SK-N-SH treated with all-trans-retinoic acid at 6 μM for 48 hours (cell line): ENCODE data around the gene TACR1.
"Not testable (repeated sequence)": the region's sequence is repeated elsewhere in the genome, so short reads cannot be mapped to it uniquely, and the experiment has no call there.

Source experiments
- ARNTL ChIP-seq: fragments of 450-650 bp; formaldehyde crosslinking; IDR thresholded peaks from 2 replicates; pipeline ENCODE4 v1.5.0; 2020; ENCODE audit warnings: low read depth, mild to moderate bottlenecking, moderate library complexity, borderline replicate concordance
- BACH2 ChIP-seq: fragments of 250-450 bp; sonication (Bioruptor Pico); IDR thresholded peaks from 2 replicates; pipeline ENCODE4 v1.9.0; 2021; ENCODE audit warnings: mild to moderate bottlenecking, borderline replicate concordance
- CREB5 ChIP-seq: fragments of 250-450 bp; sonication (Bioruptor Pico); IDR thresholded peaks from 2 replicates; pipeline ENCODE4 v1.5.1; 2020; ENCODE audit warnings: low read depth, mild to moderate bottlenecking, moderate library complexity
- CSDC2 ChIP-seq: fragments of 250-450 bp; sonication (Bioruptor Pico); IDR thresholded peaks from 2 replicates; pipeline ENCODE4 v1.5.0; 2020; ENCODE audit warnings: mild to moderate bottlenecking, moderate library complexity
- OSR1 ChIP-seq: fragments of 250-450 bp; sonication (Bioruptor Pico); IDR thresholded peaks from 2 replicates; pipeline ENCODE4 v1.8.0; 2022; ENCODE audit warnings: moderate library complexity, mild to moderate bottlenecking, inconsistent platforms
- PATZ1 ChIP-seq: fragments of 250-450 bp; sonication (Bioruptor Pico); IDR thresholded peaks from 2 replicates; pipeline ENCODE4 v1.8.0; 2020; ENCODE audit warnings: mild to moderate bottlenecking, moderate library complexity, borderline replicate concordance
- POU6F1 ChIP-seq: fragments of 250-450 bp; sonication (Bioruptor Pico); IDR thresholded peaks from 2 replicates; pipeline ENCODE4 v1.8.0; 2021; ENCODE audit warnings: low read depth, mild to moderate bottlenecking, moderate library complexity, borderline replicate concordance
- PPARA ChIP-seq: fragments of 250-450 bp; sonication (Bioruptor Pico); IDR thresholded peaks from 2 replicates; pipeline ENCODE4 v1.5.0; 2020; ENCODE audit warnings: mild to moderate bottlenecking, borderline replicate concordance
- RARB ChIP-seq: fragments of 250-450 bp; sonication (Bioruptor Pico); IDR thresholded peaks from 2 replicates; pipeline ENCODE4 v1.8.0; 2021; ENCODE audit warnings: mild to moderate bottlenecking, moderate library complexity
- SNAI2 ChIP-seq: fragments of 250-450 bp; sonication (Bioruptor Pico); IDR thresholded peaks from 2 replicates; pipeline ENCODE4 v1.5.0; 2020; ENCODE audit warnings: mild to moderate bottlenecking, moderate library complexity
- TSHZ2 ChIP-seq: fragments of 250-450 bp; sonication (Bioruptor Pico); IDR thresholded peaks from 2 replicates; pipeline ENCODE4 v1.5.0; 2020; ENCODE audit warnings: mild to moderate bottlenecking, moderate library complexity

- not testable (repeated sequence) for TF ChIP-seq BACH2 (CRISPR knock-in tag); CREB5 (CRISPR knock-in tag); POU6F1; OSR1; RARB; PPARA (CRISPR knock-in tag); SNAI2; TSHZ2; ARNTL (CRISPR knock-in tag); CSDC2; PATZ1 (CRISPR knock-in tag)
Observed at GRCh38 chr2:75171423-75171822, 27.9 kb downstream of the TACR1 start.
